ENCODE results near the gene PGBD2.

DNA sequence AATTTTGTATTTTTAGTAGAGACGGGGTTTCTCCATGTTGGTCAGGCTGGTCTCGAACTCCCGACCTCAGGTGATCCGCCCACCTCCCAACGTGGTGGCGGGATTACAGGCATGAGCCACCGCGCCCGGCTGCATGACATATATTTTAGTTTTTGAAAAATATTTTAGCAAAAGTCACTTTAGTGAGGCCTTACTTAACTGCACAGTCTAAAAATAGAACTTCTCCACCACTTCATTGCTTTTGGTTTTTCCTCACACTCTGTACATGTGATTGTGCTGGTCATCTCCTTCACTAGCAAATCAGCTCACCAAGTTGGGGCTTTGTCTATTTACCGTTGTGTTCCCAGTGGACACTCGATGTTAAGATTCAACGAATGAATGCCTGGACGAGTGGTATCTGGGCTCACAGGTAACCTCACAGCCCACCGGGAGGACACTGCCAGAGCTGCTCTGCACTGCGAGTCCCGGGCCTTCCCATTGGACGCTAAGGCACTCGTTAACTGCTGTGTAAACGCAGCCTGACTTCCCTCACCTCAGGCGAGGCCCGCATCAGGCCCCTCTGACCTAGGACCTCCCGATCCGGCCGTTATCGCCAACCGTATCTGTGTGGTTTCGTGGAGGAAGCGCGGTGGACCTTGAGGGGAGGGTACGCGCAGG, 33.2 kb upstream of the PGBD2 start:
- TF ChIP-seq, protein P1, sequence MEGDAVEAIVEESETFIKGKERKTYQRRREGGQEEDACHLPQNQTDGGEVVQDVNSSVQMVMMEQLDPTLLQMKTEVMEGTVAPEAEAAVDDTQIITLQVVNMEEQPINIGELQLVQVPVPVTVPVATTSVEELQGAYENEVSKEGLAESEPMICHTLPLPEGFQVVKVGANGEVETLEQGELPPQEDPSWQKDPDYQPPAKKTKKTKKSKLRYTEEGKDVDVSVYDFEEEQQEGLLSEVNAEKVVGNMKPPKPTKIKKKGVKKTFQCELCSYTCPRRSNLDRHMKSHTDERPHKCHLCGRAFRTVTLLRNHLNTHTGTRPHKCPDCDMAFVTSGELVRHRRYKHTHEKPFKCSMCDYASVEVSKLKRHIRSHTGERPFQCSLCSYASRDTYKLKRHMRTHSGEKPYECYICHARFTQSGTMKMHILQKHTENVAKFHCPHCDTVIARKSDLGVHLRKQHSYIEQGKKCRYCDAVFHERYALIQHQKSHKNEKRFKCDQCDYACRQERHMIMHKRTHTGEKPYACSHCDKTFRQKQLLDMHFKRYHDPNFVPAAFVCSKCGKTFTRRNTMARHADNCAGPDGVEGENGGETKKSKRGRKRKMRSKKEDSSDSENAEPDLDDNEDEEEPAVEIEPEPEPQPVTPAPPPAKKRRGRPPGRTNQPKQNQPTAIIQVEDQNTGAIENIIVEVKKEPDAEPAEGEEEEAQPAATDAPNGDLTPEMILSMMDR (IDR thresholded peaks at IDR 0.05), result no peak
- TF ChIP-seq EZH2phosphoT487 (IDR thresholded peaks at IDR 0.05), result no peak
- TF ChIP-seq EZH2 (IDR thresholded peaks at IDR 0.05), result no peak

All from neural progenitor cell (in vitro differentiated cells).